Neuronal stem cell (in vitro differentiated cells): ENCODE data around the gene MBOAT1.

Source experiments
- DNase-seq: peaks from one replicate; pipeline ENCODE4 v3.0.0-alpha.2; 2013; ENCODE audit warnings: low spot score
- H2AFZ ChIP-seq: one replicate; pipeline ENCODE4 v1.6.1; 2013; ENCODE audit warnings: mild to moderate bottlenecking, low read length, inconsistent platforms
- H2AK5ac ChIP-seq: 2 replicates; pipeline ENCODE4 v1.6.1; 2013; ENCODE audit warnings: low read depth, mild to moderate bottlenecking, inconsistent platforms, low read length, moderate library complexity, mixed read lengths
- H2BK120ac ChIP-seq: 2 replicates; pipeline ENCODE4 v1.6.1; 2013; ENCODE audit warnings: low read depth, mild to moderate bottlenecking, inconsistent platforms, low read length, moderate library complexity, mixed read lengths
- H2BK12ac ChIP-seq: one replicate; pipeline ENCODE4 v1.6.1; 2013; ENCODE audit warnings: low read length, inconsistent platforms
- H2BK15ac ChIP-seq: 2 replicates; pipeline ENCODE4 v1.6.1; 2013; ENCODE audit warnings: mild to moderate bottlenecking, low read length, inconsistent platforms, mixed read lengths
- H2BK5ac ChIP-seq: one replicate; pipeline ENCODE4 v1.6.1; 2013; ENCODE audit warnings: inconsistent platforms, mild to moderate bottlenecking, low read length, moderate library complexity
- H3K14ac ChIP-seq: one replicate; pipeline ENCODE4 v1.6.1; 2013; ENCODE audit warnings: low read length, inconsistent platforms
- H3K18ac ChIP-seq: 2 replicates; pipeline ENCODE4 v1.6.1; 2013; ENCODE audit warnings: low read length, inconsistent platforms
- H3K23ac ChIP-seq: 2 replicates; pipeline ENCODE4 v1.6.1; 2013; ENCODE audit warnings: low read depth, mild to moderate bottlenecking, mixed read lengths, low read length, inconsistent platforms; ENCODE audit not compliant: poor library complexity
- H3K27ac ChIP-seq: replicated peaks from 3 replicates; pipeline ENCODE4 v1.5.1; 2013; ENCODE audit warnings: low read length, inconsistent platforms
- H3K27me3 ChIP-seq, 3 experiments: 2 replicates each; pipeline ENCODE4 v1.6.1; 2013; ENCODE audit warnings: low read length in 3 of 3, mild to moderate bottlenecking in 2 of 3, inconsistent platforms in 1 of 3, low read depth in 1 of 3, mixed read lengths in 1 of 3, moderate library complexity in 1 of 3; ENCODE audit not compliant: control insufficient read depth in 3 of 3, insufficient read depth in 3 of 3
- H3K36me3 ChIP-seq, 2 donors: replicated peaks in 1 of 2; 2 replicates each; pipeline ENCODE4 v1.6.1; 2013; ENCODE audit warnings: low read length in 2 of 2; ENCODE audit not compliant: control insufficient read depth in 2 of 2, insufficient read depth in 2 of 2
- H3K4ac ChIP-seq: 2 replicates; pipeline ENCODE4 v1.6.1; 2013; ENCODE audit warnings: inconsistent platforms, mild to moderate bottlenecking, low read length, moderate library complexity
- H3K4me1 ChIP-seq, 2 donors: 1 replicate in 1 of 2; 2 replicates in 1 of 2; pipeline ENCODE4 v1.6.1; 2013; ENCODE audit warnings: low read length in 2 of 2, low read depth in 1 of 2; ENCODE audit not compliant: control insufficient read depth in 2 of 2, insufficient read depth in 1 of 2
- H3K4me2 ChIP-seq: one replicate; pipeline ENCODE4 v1.6.1; 2013; ENCODE audit warnings: mild to moderate bottlenecking, low read length, inconsistent platforms; ENCODE audit not compliant: insufficient read depth, poor library complexity, severe bottlenecking
- H3K4me3 ChIP-seq, 2 donors: 2 replicates each; pipeline ENCODE4 v1.5.1; 2013; ENCODE audit warnings: low read length in 2 of 2, mild to moderate bottlenecking in 2 of 2, inconsistent platforms in 1 of 2, moderate library complexity in 1 of 2
- H3K79me1 ChIP-seq: one replicate; pipeline ENCODE4 v1.6.1; 2013; ENCODE audit warnings: low read depth, mild to moderate bottlenecking, inconsistent platforms, low read length, moderate library complexity
- H3K9ac ChIP-seq: one replicate; pipeline ENCODE4 v1.6.1; 2013; ENCODE audit warnings: mild to moderate bottlenecking, low read depth, low read length, inconsistent platforms; ENCODE audit not compliant: poor library complexity
- H3K9me3 ChIP-seq, 2 donors: replicated peaks in 1 of 2; 2 replicates each; pipeline versions ENCODE3 to v1.6.1; 2013; ENCODE audit warnings: low read length in 2 of 2, mild to moderate bottlenecking in 2 of 2, inconsistent platforms in 1 of 2, low read depth in 1 of 2, mixed read lengths in 1 of 2, moderate library complexity in 1 of 2; ENCODE audit not compliant: control insufficient read depth in 2 of 2, insufficient read depth in 1 of 2
- H4K8ac ChIP-seq: one replicate; pipeline ENCODE4 v1.6.1; 2013; ENCODE audit warnings: low read depth, mild to moderate bottlenecking, inconsistent platforms, low read length, moderate library complexity
- H4K91ac ChIP-seq: one replicate; pipeline ENCODE4 v1.6.1; 2013; ENCODE audit warnings: low read length, low read depth, mild to moderate bottlenecking, inconsistent platforms; ENCODE audit not compliant: poor library complexity
- WGBS, 2 donors: extraction: QIAGEN DNeasy Blood & Tissue Kit; methylation state at CpG; one replicate each; pipeline ENCODE4 v1.1.7; 2013; ENCODE audit warnings: missing lambda C conversion rate in 2 of 2, mixed read lengths in 1 of 2; ENCODE audit not compliant: insufficient read length in 2 of 2, insufficient replicate concordance in 1 of 2; ENCODE audit errors: extremely low coverage in 2 of 2; 5-methylcytosine and 5-hydroxymethylcytosine counted together

MBOAT1 gene

DNA sequence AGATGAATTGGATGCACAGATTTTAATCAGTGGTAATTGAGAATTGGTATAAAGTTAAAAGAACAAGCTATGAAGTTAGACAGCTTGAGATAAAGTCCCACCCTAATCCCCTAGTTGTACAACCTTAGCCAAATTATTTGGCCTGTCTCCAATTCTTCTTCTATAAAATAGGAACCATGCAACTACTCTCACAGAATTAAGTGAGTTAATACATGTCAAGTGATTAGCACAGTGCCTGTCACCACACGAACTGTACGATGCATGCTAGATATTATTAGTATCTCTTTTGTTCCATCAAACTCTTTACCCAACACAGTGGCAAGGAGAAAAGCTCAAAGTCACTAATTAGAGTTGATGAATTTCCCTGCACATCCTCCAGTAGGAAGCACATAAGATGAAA lies 44.7 kb downstream of the MBOAT1 start:
- no peak overlapping the region for H2BK15ac ChIP-seq
- no peak overlapping the region for H2BK5ac ChIP-seq
- H3K4me2 ChIP-seq: no peak overlapping the region
- no peaks in the 10 kb centered on the region for H3K9me3 ChIP-seq
- H3K4ac ChIP-seq: no peak overlapping the region
- no peak overlapping the region for H3K4me3 ChIP-seq
- no peak overlapping the region for H2AK5ac ChIP-seq
- H3K79me1 ChIP-seq: no peaks in the 10 kb centered on the region
- H3K23ac ChIP-seq: no peak overlapping the region
- H3K27ac ChIP-seq: no peak overlapping the region
- no peak overlapping the region for H3K14ac ChIP-seq
- H3K18ac ChIP-seq: no peak overlapping the region
- no peak overlapping the region for H2AFZ ChIP-seq
- no peak overlapping the region for H2BK120ac ChIP-seq
- no peak overlapping the region for H3K9ac ChIP-seq
- no peak overlapping the region for H2BK12ac ChIP-seq
- no CpG with 5 or more reads among the region's 2 CpGs for WGBS, 2 donors
- no peaks in the 10 kb centered on the region for H3K4me1 ChIP-seq
- no peak overlapping the region for H4K91ac ChIP-seq
- H4K8ac ChIP-seq: no peak overlapping the region
- H3K27me3 ChIP-seq: no peaks in the 10 kb centered on the region
- no peak for DNase-seq
- H3K36me3 ChIP-seq: no peaks in the 10 kb centered on the region

DNA sequence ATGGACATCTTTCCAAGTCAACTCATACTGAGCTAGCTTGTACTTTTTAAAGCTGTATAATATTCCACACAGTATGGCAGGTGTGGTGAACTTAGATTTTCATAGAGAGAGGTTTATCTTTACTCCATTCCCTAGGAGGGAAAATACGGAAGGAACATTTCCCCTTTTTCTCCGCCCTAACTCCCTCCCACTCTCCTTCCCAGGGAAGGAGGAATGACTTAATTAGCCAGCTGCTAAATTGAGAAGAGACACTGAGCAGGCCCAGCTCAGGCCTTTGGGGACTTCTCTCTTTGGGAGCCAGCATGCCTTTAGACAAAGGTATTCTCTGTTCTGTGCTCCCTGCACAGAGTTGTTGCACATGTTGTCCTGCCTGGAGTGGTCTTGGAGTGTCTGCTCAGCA lies 46.1 kb downstream of the MBOAT1 start:
- Histone ChIP-seq H2AFZ (no peak overlapping the region), H2AK5ac (no peak overlapping the region), H4K91ac (no peak overlapping the region), H3K9ac (no peak overlapping the region), H2BK5ac (no peak overlapping the region), H2BK12ac (no peak overlapping the region), H3K4me3 (no peak overlapping the region), H3K4me1 (no peaks in the 10 kb centered on the region), H3K36me3 (no peaks in the 10 kb centered on the region), H3K4ac (no peak overlapping the region), H2BK120ac (no peak overlapping the region), H3K23ac (no peak overlapping the region), H3K27ac (no peak overlapping the region), H3K79me1 (no peaks in the 10 kb centered on the region), H2BK15ac (no peak overlapping the region), H3K14ac (no peak overlapping the region), H3K9me3 (no peaks in the 10 kb centered on the region), H3K4me2 (no peak overlapping the region), H4K8ac (no peak overlapping the region), H3K18ac (no peak overlapping the region), H3K27me3 (no peaks in the 10 kb centered on the region)
- WGBS, 2 donors: no CpG with 5 or more reads among the region's 2 CpGs
- no peak for DNase-seq

DNA sequence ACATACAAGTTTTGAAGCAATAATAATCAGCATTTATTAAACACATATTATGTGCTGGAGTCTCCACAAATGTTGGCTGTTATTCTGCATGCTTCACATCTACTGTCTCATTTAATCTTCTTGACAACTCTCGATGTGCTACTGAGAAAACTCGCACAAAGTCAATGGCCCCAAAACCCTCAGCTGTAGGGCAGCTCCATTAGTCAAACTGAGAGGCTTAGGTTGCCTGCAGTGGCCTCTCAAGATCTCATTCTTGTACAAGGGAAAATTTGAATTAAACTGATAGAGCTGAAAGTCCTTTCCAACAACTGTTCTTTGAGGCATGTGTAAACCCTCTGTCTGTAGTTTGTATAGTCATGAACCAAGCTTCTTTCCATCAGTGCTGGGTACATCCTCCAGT lies 49.8 kb downstream of the MBOAT1 start:
- no peak for DNase-seq
- H2BK5ac ChIP-seq: no peak overlapping the region
- no peak overlapping the region for H2BK120ac ChIP-seq
- no peak overlapping the region for H2AFZ ChIP-seq
- no peak overlapping the region for H3K23ac ChIP-seq
- peaks cover 1 to 2% of the 10 kb centered on the region in 2 donors for H3K4me1 ChIP-seq
- H4K91ac ChIP-seq: no peak overlapping the region
- H3K27me3 ChIP-seq: no peaks in the 10 kb centered on the region
- no peak overlapping the region for H3K27ac ChIP-seq
- WGBS, 2 donors: no CpG with 5 or more reads among the region's 2 CpGs
- no peak overlapping the region for H2AK5ac ChIP-seq
- H3K14ac ChIP-seq: no peak overlapping the region
- H3K4me3 ChIP-seq: no peak overlapping the region
- no peak overlapping the region for H3K4ac ChIP-seq
- no peak overlapping the region for H2BK12ac ChIP-seq
- H3K36me3 ChIP-seq: no peaks in the 10 kb centered on the region
- no peak overlapping the region for H3K4me2 ChIP-seq
- H3K9me3 ChIP-seq: peaks cover 0 to 4% of the 10 kb centered on the region in 2 donors
- no peaks in the 10 kb centered on the region for H3K79me1 ChIP-seq
- H3K9ac ChIP-seq: no peak overlapping the region
- no peak overlapping the region for H3K18ac ChIP-seq
- H4K8ac ChIP-seq: no peak overlapping the region
- H2BK15ac ChIP-seq: no peak overlapping the region

DNA sequence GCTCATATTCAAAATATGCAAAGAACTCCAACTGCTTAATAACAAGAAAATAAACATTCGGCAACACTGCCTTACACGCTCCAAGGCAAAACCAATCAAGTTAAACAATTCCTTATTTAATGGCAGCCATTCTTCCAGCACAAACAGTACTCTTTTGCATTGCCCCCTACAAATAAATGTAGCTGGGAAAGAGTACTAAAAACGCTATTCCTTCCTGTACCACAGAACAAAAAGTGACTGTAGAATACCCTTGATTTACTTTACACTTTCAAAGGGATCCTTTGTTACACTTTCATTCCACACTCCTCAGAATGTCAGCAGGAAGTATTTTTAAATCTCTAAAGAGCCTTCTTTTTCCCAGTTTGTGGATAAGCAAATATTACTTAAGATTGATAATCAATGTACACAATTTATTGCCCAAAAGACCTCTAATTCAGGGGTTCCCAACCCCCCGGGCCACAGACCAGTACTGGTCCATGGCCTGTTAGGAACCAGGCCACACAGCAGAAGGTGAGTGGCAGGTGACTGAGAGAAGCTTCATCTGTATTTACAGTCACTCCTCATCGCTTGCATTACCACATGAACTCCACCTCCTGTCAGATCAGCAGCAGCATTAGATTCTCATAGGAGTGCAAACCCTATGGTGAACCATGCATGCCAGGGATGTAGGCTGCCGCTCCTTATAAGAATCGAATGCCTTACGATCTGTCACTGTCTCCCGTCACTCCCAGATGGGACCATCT lies 51.6 kb downstream of the MBOAT1 start:
- no peak overlapping the region for H2BK120ac ChIP-seq
- peaks cover 1 to 2% of the 10 kb centered on the region in 2 donors for H3K4me1 ChIP-seq
- H3K4ac ChIP-seq: no peak overlapping the region
- no peak overlapping the region for H2BK12ac ChIP-seq
- no peak overlapping the region for H2AK5ac ChIP-seq
- no peak overlapping the region for H3K4me2 ChIP-seq
- H4K91ac ChIP-seq: no peak overlapping the region
- no peak overlapping the region for H3K18ac ChIP-seq
- no peak overlapping the region for H3K9ac ChIP-seq
- H2AFZ ChIP-seq: no peak overlapping the region
- H3K27me3 ChIP-seq: no peaks in the 10 kb centered on the region
- no peak for DNase-seq
- no peak overlapping the region for H4K8ac ChIP-seq
- peaks cover 0 to 4% of the 10 kb centered on the region in 2 donors for H3K9me3 ChIP-seq
- no peak overlapping the region for H3K23ac ChIP-seq
- H3K79me1 ChIP-seq: no peaks in the 10 kb centered on the region
- no peak overlapping the region for H2BK15ac ChIP-seq
- H3K14ac ChIP-seq: no peak overlapping the region
- H3K27ac ChIP-seq: no peak overlapping the region
- H2BK5ac ChIP-seq: no peak overlapping the region
- H3K36me3 ChIP-seq: no peaks in the 10 kb centered on the region
- WGBS, 2 donors: no CpG with 5 or more reads among the region's 9 CpGs
- no peak overlapping the region for H3K4me3 ChIP-seq
